WTC11 (cell line): Measurements from ENCODE around the gene TNIK. TPM values are rescaled to one million over a fixed set of nuclear protein-coding genes. Genes with fewer than 3 reads are reported as not detected.
A peak's percentile ranks its signal among the peaks of the same experiment; 100 is the strongest.

Source experiments
- ATAC-seq: fragments of 200-7000 bp; cut with Tn5 transposase; 2 replicates; pipeline ENCODE4 v1.10.0; 2021; ENCODE audit warnings: mild to moderate bottlenecking, moderate library complexity
- CTCF ChIA-PET: fragments of 300-600 bp; sonication (Branson Sonifier 250); formaldehyde crosslinking; loops from one replicate; lab custom pipeline; 2021; ENCODE audit warnings: antibody characterized with exemption; lab: Charles Lee
- POLR2A ChIA-PET: fragments of 350-600 bp; sonication (Branson Sonifier 250); formaldehyde crosslinking; loops from one replicate; lab custom pipeline; 2021; ENCODE audit warnings: antibody characterized with exemption; lab: Charles Lee
- DNase-seq: peaks from one replicate; pipeline ENCODE4 v3.0.0; 2021; ENCODE audit warnings: low spot score
- H3K27ac Mint-ChIP-seq: 2 replicates; pipeline ENCODE4 v1.8.0; 2021; ENCODE audit warnings: mixed read lengths
- H3K27me3 Mint-ChIP-seq: 2 replicates; pipeline ENCODE4 v1.8.0; 2021; ENCODE audit warnings: low read depth, mild to moderate bottlenecking, moderate library complexity, mixed read lengths
- H3K36me3 Mint-ChIP-seq: 2 replicates; pipeline ENCODE4 v1.8.0; 2021; ENCODE audit warnings: mixed read lengths
- H3K4me1 Mint-ChIP-seq: 2 replicates; pipeline ENCODE4 v1.8.0; 2022; ENCODE audit warnings: mixed read lengths
- H3K4me3 Mint-ChIP-seq: 2 replicates; pipeline ENCODE4 v1.8.0; 2021; ENCODE audit warnings: mild to moderate bottlenecking, moderate library complexity, mixed read lengths
- H3K9me3 Mint-ChIP-seq: 2 replicates; pipeline ENCODE4 v1.8.0; 2021; ENCODE audit warnings: mixed read lengths
- ATF1 ChIP-seq: sonication (generic); formaldehyde crosslinking; IDR thresholded peaks from 2 replicates; pipeline ENCODE4 v1.8.1; 2023; ENCODE audit warnings: mild to moderate bottlenecking, moderate library complexity, missing genetic modification reagents
- CTCF ChIP-seq: fragments of 200-600 bp; IDR thresholded peaks from 2 replicates; pipeline ENCODE4 v1.8.0; 2022; ENCODE audit warnings: antibody characterized with exemption
- ELF4 ChIP-seq: sonication (generic); formaldehyde crosslinking; IDR thresholded peaks from 2 replicates; pipeline ENCODE4 v1.8.1; 2022; ENCODE audit warnings: low read depth, mild to moderate bottlenecking, moderate library complexity, missing genetic modification reagents
- EMX1 ChIP-seq: fragments of 250-450 bp; sonication (Bioruptor Pico); IDR thresholded peaks from 2 replicates; pipeline ENCODE4 v1.8.0; 2021; ENCODE audit warnings: mild to moderate bottlenecking
- ETV6 ChIP-seq: sonication (generic); formaldehyde crosslinking; IDR thresholded peaks from 2 replicates; pipeline ENCODE4 v1.8.1; 2022; ENCODE audit warnings: mild to moderate bottlenecking, missing genetic modification reagents
- GTF2I ChIP-seq: fragments of 250-450 bp; sonication (Bioruptor Pico); conservative IDR thresholded peaks from 2 replicates; pipeline ENCODE4 v1.4.0; 2021; ENCODE audit warnings: mild to moderate bottlenecking
- HMGA2 ChIP-seq: fragments of 250-450 bp; sonication (Bioruptor Pico); IDR thresholded peaks from 2 replicates; pipeline ENCODE4 v1.4.0; 2021; ENCODE audit warnings: mild to moderate bottlenecking, moderate library complexity
- MXD4 ChIP-seq: fragments of 250-450 bp; sonication (Bioruptor Pico); IDR thresholded peaks from 2 replicates; pipeline ENCODE4 v1.8.0; 2021; ENCODE audit warnings: mild to moderate bottlenecking, moderate library complexity, borderline replicate concordance
- MYBL2 ChIP-seq: sonication (generic); formaldehyde crosslinking; IDR thresholded peaks from 2 replicates; pipeline ENCODE4 v1.8.1; 2023; ENCODE audit warnings: mild to moderate bottlenecking, moderate library complexity, missing genetic modification reagents
- NR3C1 ChIP-seq: sonication (generic); formaldehyde crosslinking; conservative IDR thresholded peaks from 2 replicates; pipeline ENCODE4 v1.8.1; 2023; ENCODE audit warnings: low read depth, mild to moderate bottlenecking, missing genetic modification reagents
- OVOL2 ChIP-seq: fragments of 250-450 bp; sonication (Bioruptor Pico); IDR thresholded peaks from 2 replicates; pipeline ENCODE4 v1.9.0; 2021; ENCODE audit warnings: mild to moderate bottlenecking, borderline replicate concordance
- SP1 ChIP-seq: sonication (generic); formaldehyde crosslinking; conservative IDR thresholded peaks from 2 replicates; pipeline ENCODE4 v1.8.1; 2022; ENCODE audit warnings: missing genetic modification reagents
- TCF7 ChIP-seq: sonication (generic); formaldehyde crosslinking; IDR thresholded peaks from 2 replicates; pipeline ENCODE4 v1.8.0; 2022; ENCODE audit warnings: mild to moderate bottlenecking, low read depth, missing genetic modification reagents, moderate library complexity
- ZNF396 ChIP-seq: fragments of 250-450 bp; sonication (Bioruptor Pico); IDR thresholded peaks from 2 replicates; pipeline ENCODE4 v1.8.0; 2021; ENCODE audit warnings: mild to moderate bottlenecking, moderate library complexity, borderline replicate concordance
- ZNF423 ChIP-seq: fragments of 250-450 bp; sonication (Bioruptor Pico); IDR thresholded peaks from 2 replicates; pipeline ENCODE4 v2.1.2; 2022; ENCODE audit warnings: mild to moderate bottlenecking, moderate library complexity
- ZNF671 ChIP-seq: fragments of 250-450 bp; sonication (Bioruptor Pico); IDR thresholded peaks from 2 replicates; pipeline ENCODE4 v1.8.0; 2021; ENCODE audit warnings: mild to moderate bottlenecking
- total RNA-seq: library from RNA; stranded (reverse); gene quantifications from 3 replicates; pipeline ENCODE4 v1.2.3, GENCODE V29; 2021
- TF ChIP-seq, protein P1 (sequence below): sonication (generic); formaldehyde crosslinking; IDR thresholded peaks from 2 replicates; pipeline ENCODE4 v1.8.1; 2023; ENCODE audit warnings: mild to moderate bottlenecking, missing genetic modification reagents, moderate library complexity
- TF ChIP-seq, protein P2 (sequence below): fragments of 250-450 bp; sonication (Bioruptor Pico); IDR thresholded peaks from 2 replicates; pipeline ENCODE4 v1.9.0; 2021; ENCODE audit warnings: moderate library complexity, mild to moderate bottlenecking, inconsistent platforms, borderline replicate concordance
- TF ChIP-seq, protein P3 (sequence below): fragments of 250-450 bp; sonication (Bioruptor Pico); conservative IDR thresholded peaks from 2 replicates; pipeline ENCODE4 v1.9.0; 2021; ENCODE audit warnings: mild to moderate bottlenecking
- TF ChIP-seq, protein P4 (sequence below): sonication (generic); formaldehyde crosslinking; IDR thresholded peaks from 2 replicates; pipeline ENCODE4 v1.8.0; 2022; ENCODE audit warnings: mild to moderate bottlenecking, missing genetic modification reagents

Gene TNIK
- total RNA-seq, 1 experiment from 2014 or later: 50.3 TPM

GRCh38 chr3:171415070-171415469 is 45.1 kb downstream of the TNIK start (continued):
- TF ChIP-seq ELF4 (CRISPR knock-in tag) (no peak), ZNF396 (no peak), ZNF423 (CRISPR knock-in tag) (no peak), GTF2I (CRISPR knock-in tag) (no peak), ZNF671 (CRISPR knock-in tag) (no peak), ATF1 (CRISPR knock-in tag) (no peak)

DNA sequence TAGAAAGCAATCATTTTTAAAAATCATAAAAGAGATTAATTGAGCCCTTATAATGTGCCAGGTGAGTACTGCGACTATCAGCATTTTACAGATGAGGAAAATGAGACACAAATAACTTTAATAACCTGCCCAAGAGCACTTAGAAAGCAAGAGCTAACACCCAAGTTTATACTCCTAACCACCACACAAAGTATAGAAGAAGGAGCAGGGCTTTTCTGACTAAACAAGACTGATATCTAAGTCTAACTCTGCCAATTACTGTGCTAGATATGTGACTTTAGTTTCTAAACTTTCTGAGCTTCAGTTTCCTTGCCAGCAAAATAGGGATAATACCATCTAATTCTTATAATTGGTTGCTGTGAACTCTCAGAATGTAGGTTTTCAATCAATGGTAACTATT is 47.7 kb downstream of the TNIK start:
- no peaks in the 10 kb centered on the region for H3K36me3 Mint-ChIP-seq
- no peak for DNase-seq
- no peak overlapping the region for H3K4me3 Mint-ChIP-seq
- no peak for ATAC-seq
- H3K27ac Mint-ChIP-seq: peak overlapping the region; percentile 22; the same call in 1 of the 2 replicates
- no peaks in the 10 kb centered on the region for H3K9me3 Mint-ChIP-seq
- peaks cover 69% of the 10 kb centered on the region for H3K4me1 Mint-ChIP-seq
- TF ChIP-seq MXD4 (CRISPR knock-in tag) (no peak), TCF7 (CRISPR knock-in tag) (no peak), CTCF (no peak), EMX1 (no peak), SP1 (CRISPR knock-in tag) (no peak), ETV6 (CRISPR knock-in tag) (no peak), ELF4 (CRISPR knock-in tag) (no peak), MYBL2 (CRISPR knock-in tag) (no peak), HMGA2 (CRISPR knock-in tag) (no peak), NR3C1 (CRISPR knock-in tag) (no peak), OVOL2 (CRISPR knock-in tag) (no peak)
- TF ChIP-seq, protein P1, sequence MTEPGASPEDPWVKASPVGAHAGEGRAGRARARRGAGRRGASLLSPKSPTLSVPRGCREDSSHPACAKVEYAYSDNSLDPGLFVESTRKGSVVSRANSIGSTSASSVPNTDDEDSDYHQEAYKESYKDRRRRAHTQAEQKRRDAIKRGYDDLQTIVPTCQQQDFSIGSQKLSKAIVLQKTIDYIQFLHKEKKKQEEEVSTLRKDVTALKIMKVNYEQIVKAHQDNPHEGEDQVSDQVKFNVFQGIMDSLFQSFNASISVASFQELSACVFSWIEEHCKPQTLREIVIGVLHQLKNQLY (CRISPR knock-in tag): no peak
- TF ChIP-seq, protein P2, sequence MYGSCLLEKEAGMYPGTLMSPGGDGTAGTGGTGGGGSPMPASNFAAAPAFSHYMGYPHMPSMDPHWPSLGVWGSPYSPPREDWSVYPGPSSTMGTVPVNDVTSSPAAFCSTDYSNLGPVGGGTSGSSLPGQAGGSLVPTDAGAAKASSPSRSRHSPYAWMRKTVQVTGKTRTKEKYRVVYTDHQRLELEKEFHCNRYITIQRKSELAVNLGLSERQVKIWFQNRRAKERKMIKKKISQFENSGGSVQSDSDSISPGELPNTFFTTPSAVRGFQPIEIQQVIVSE: no peak
- TF ChIP-seq, protein P3, sequence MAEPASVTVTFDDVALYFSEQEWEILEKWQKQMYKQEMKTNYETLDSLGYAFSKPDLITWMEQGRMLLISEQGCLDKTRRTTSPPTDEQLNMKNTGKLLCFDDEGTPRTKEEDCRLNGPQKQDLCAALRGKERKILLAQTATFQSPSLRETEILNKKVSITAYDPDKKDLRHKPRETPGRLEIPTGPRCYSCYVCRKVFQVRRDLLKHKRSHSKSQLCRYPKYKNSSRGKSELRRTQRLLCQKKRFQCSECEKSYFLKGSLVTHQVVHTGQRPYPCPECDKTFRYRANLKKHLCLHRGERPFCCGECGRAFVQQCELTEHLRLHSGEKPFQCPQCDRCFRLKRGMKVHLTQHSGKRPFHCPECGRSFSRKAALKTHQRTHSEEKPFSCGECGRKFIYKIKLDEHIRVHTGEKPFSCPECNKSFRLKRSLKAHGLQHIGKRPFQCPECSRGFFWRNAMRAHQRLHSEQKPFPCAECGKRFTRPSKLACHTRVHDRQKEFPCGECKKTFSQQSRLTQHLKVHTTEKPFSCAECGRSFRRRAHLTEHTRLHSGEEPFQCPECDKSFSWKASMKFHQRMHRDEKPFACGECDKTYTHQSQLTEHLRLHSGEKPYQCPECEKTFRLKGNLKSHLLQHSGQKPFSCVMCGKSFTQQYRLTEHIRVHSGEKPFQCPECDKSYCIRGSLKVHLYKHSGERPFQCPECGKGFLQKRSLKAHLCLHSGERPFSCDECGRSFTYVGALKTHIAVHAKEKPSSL: no peak
- TF ChIP-seq, protein P4, sequence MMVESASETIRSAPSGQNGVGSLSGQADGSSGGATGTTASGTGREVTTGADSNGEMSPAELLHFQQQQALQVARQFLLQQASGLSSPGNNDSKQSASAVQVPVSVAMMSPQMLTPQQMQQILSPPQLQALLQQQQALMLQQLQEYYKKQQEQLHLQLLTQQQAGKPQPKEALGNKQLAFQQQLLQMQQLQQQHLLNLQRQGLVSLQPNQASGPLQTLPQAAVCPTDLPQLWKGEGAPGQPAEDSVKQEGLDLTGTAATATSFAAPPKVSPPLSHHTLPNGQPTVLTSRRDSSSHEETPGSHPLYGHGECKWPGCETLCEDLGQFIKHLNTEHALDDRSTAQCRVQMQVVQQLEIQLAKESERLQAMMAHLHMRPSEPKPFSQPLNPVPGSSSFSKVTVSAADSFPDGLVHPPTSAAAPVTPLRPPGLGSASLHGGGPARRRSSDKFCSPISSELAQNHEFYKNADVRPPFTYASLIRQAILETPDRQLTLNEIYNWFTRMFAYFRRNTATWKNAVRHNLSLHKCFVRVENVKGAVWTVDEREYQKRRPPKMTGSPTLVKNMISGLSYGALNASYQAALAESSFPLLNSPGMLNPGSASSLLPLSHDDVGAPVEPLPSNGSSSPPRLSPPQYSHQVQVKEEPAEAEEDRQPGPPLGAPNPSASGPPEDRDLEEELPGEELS: no peak
- ChIA-PET CTCF (interaction anchor here (0.6 to 1.3 kb wide), 2 partner anchors 41 to 157 kb away, joined by 3 read pairs; no protein-coding TSS in a partner anchor), POLR2A (interaction anchor here (0.6 kb wide), 1 partner anchor 16 kb away, joined by 3 read pairs; no protein-coding TSS in a partner anchor)
- no peaks in the 10 kb centered on the region for H3K27me3 Mint-ChIP-seq
